ENCODE results near the gene MECR. TPM values are rescaled to one million over a fixed set of nuclear protein-coding genes. Genes with fewer than 3 reads are reported as not detected.

The MECR gene
- total RNA-seq, 1 donor from 2014 or later = 16.9 TPM

GRCh38 chr1:29172415-29172939 lies 58.3 kb downstream of the MECR start:
- Histone ChIP-seq H3K4me1 (peaks cover 61% of the 10 kb centered on the region), H3K4me3 (no peak overlapping the region), H3K27me3 (no peaks in the 10 kb centered on the region), H3K27ac (no peak overlapping the region), H3K9me3 (no peaks in the 10 kb centered on the region), H3K36me3 (peaks cover 0 to 5% of the 10 kb centered on the region in 2 donors)
- no peak for DNase-seq (ENCODE audit: extremely low spot score in 2 of 2)
- intact Hi-C loops (cut with DNase I) = no loop called here
- TF ChIP-seq POLR2A (IDR thresholded peaks at IDR 0.05) (no peak), CTCF (IDR thresholded peaks at IDR 0.05) (no peak), POLR2AphosphoS5 (IDR thresholded peaks at IDR 0.05; ENCODE audit: insufficient read depth in 1 of 2, low read depth in 1 of 2) (no peak)

- no peak for DNase-seq (ENCODE audit: extremely low spot score in 2 of 2)
- peaks cover 57% of the 10 kb centered on the region for H3K4me1 ChIP-seq
- no peaks in the 10 kb centered on the region for H3K27me3 ChIP-seq
- no peak overlapping the region for H3K27ac ChIP-seq
- no peaks in the 10 kb centered on the region for H3K9me3 ChIP-seq
- intact Hi-C loops (cut with DNase I) = no loop called here
- peaks cover 0 to 7% of the 10 kb centered on the region in 2 donors for H3K36me3 ChIP-seq
- no peak overlapping the region for H3K4me3 ChIP-seq
- TF ChIP-seq CTCF (IDR thresholded peaks at IDR 0.05) = no peak
Observed at GRCh38 chr1:29171521-29171920, 59.2 kb downstream of the MECR start.

- H3K4me3 ChIP-seq = no peak overlapping the region
- intact Hi-C loops (cut with DNase I) = no loop called here
- H3K27me3 ChIP-seq = no peaks in the 10 kb centered on the region
- H3K9me3 ChIP-seq = no peaks in the 10 kb centered on the region
- H3K27ac ChIP-seq = no peak overlapping the region
- TF ChIP-seq POLR2A (IDR thresholded peaks at IDR 0.05) (no peak), POLR2AphosphoS5 (IDR thresholded peaks at IDR 0.05; ENCODE audit: insufficient read depth in 1 of 2, low read depth in 1 of 2) (no peak), CTCF (IDR thresholded peaks at IDR 0.05) (no peak)
- DNase-seq (ENCODE audit: extremely low spot score in 2 of 2) = no peak
- H3K4me1 ChIP-seq = peaks cover 59% of the 10 kb centered on the region
- peaks cover 0 to 11% of the 10 kb centered on the region in 2 donors for H3K36me3 ChIP-seq
Observed at GRCh38 chr1:29171089-29171488, 59.6 kb downstream of the MECR start.

GRCh38 chr1:29169976-29170375 lies 60.8 kb downstream of the MECR start:
- Histone ChIP-seq H3K9me3 (no peaks in the 10 kb centered on the region), H3K36me3 (peaks cover 0 to 21% of the 10 kb centered on the region in 2 donors), H3K4me3 (no peak overlapping the region), H3K27ac (no peak overlapping the region), H3K27me3 (no peaks in the 10 kb centered on the region), H3K4me1 (peaks cover 54% of the 10 kb centered on the region)
- DNase-seq (ENCODE audit: extremely low spot score in 2 of 2) = no peak
- TF ChIP-seq POLR2AphosphoS5 (IDR thresholded peaks at IDR 0.05; ENCODE audit: insufficient read depth in 1 of 2, low read depth in 1 of 2) (no peak), CTCF (IDR thresholded peaks at IDR 0.05) (no peak), POLR2A (IDR thresholded peaks at IDR 0.05) (no peak)
- intact Hi-C loops (cut with DNase I) = no loop called here

GRCh38 chr1:29167904-29168303 lies 62.8 kb downstream of the MECR start:
- intact Hi-C loops (cut with DNase I) = no loop called here
- Histone ChIP-seq H3K4me1 (peaks cover 64% of the 10 kb centered on the region), H3K36me3 (peaks cover 0 to 22% of the 10 kb centered on the region in 2 donors)

More at GRCh38 chr1:29167904-29168303, 62.8 kb downstream of the MECR start:
- H3K27ac ChIP-seq = no peak overlapping the region
- H3K9me3 ChIP-seq = no peaks in the 10 kb centered on the region
- no peak overlapping the region for H3K4me3 ChIP-seq
- no peaks in the 10 kb centered on the region for H3K27me3 ChIP-seq
- TF ChIP-seq POLR2AphosphoS5 (IDR thresholded peaks at IDR 0.05; ENCODE audit: insufficient read depth in 1 of 2, low read depth in 1 of 2) (no peak), CTCF (IDR thresholded peaks at IDR 0.05) (no peak), POLR2A (IDR thresholded peaks at IDR 0.05) (no peak)
- DNase-seq (ENCODE audit: extremely low spot score in 2 of 2) = no peak

Data from vagina (tissue), 2 donors.